ENCODE data around the gene DPYD.

Gene DPYD

GRCh38 chr1:97540346-97540888 lies 380.4 kb downstream of the DPYD start:
- TF ChIP-seq ZNF274 (IDR thresholded peaks at IDR 0.05; ENCODE audit: low read depth, low read length), result no peak
- TF ChIP-seq YY1 (IDR thresholded peaks at IDR 0.05; ENCODE audit: insufficient read depth, insufficient read length), result no peak
- no peak for TF ChIP-seq SUZ12 (IDR thresholded peaks at IDR 0.05; ENCODE audit: extremely low read depth, insufficient read depth, insufficient read length)
- no peaks in the 10 kb centered on the region for H3K9me3 ChIP-seq (ENCODE audit: insufficient read depth, low read length)
- no peak overlapping the region for H3K4me3 ChIP-seq (ENCODE audit: insufficient read length, low read depth)
- DNase-seq (ENCODE audit: low read depth, low spot score), result no peak
- H3K4me1 ChIP-seq (ENCODE audit: insufficient read depth, insufficient read length), result no peaks in the 10 kb centered on the region
- no peaks in the 10 kb centered on the region for H3K36me3 ChIP-seq (ENCODE audit: insufficient read depth, insufficient read length, low read length)
- H3K27me3 ChIP-seq (ENCODE audit: insufficient read depth, insufficient read length), result no peaks in the 10 kb centered on the region
- H3K9ac ChIP-seq (ENCODE audit: insufficient read length, low read depth), result no peak overlapping the region

- DNase-seq (ENCODE audit: low read depth, low spot score), result no peak
- H3K27me3 ChIP-seq (ENCODE audit: insufficient read depth, insufficient read length), result no peaks in the 10 kb centered on the region
- no peaks in the 10 kb centered on the region for H3K36me3 ChIP-seq (ENCODE audit: insufficient read depth, insufficient read length, low read length)
- no peaks in the 10 kb centered on the region for H3K9me3 ChIP-seq (ENCODE audit: insufficient read depth, low read length)
- no peak overlapping the region for H3K4me3 ChIP-seq (ENCODE audit: insufficient read length, low read depth)
- H3K9ac ChIP-seq (ENCODE audit: insufficient read length, low read depth), result no peak overlapping the region
- no peaks in the 10 kb centered on the region for H3K4me1 ChIP-seq (ENCODE audit: insufficient read depth, insufficient read length)
- TF ChIP-seq ZNF274 (IDR thresholded peaks at IDR 0.05; ENCODE audit: low read depth, low read length) (no peak), YY1 (IDR thresholded peaks at IDR 0.05; ENCODE audit: insufficient read depth, insufficient read length) (no peak), SUZ12 (IDR thresholded peaks at IDR 0.05; ENCODE audit: extremely low read depth, insufficient read depth, insufficient read length) (no peak)
These were observed 382.7 kb downstream of the DPYD start for GRCh38 chr1:97538113-97538512.

GRCh38 chr1:97533358-97533757 lies 387.5 kb downstream of the DPYD start:
- Histone ChIP-seq H3K9ac (ENCODE audit: insufficient read length, low read depth) (no peak overlapping the region), H3K36me3 (ENCODE audit: insufficient read depth, insufficient read length, low read length) (no peaks in the 10 kb centered on the region), H3K27me3 (ENCODE audit: insufficient read depth, insufficient read length) (no peaks in the 10 kb centered on the region), H3K4me3 (ENCODE audit: insufficient read length, low read depth) (no peak overlapping the region), H3K9me3 (ENCODE audit: insufficient read depth, low read length) (no peaks in the 10 kb centered on the region), H3K4me1 (ENCODE audit: insufficient read depth, insufficient read length) (no peaks in the 10 kb centered on the region)
- no peak for DNase-seq (ENCODE audit: low read depth, low spot score)
- no peak for TF ChIP-seq ZNF274 (IDR thresholded peaks at IDR 0.05; ENCODE audit: low read depth, low read length)
- no peak for TF ChIP-seq SUZ12 (IDR thresholded peaks at IDR 0.05; ENCODE audit: extremely low read depth, insufficient read depth, insufficient read length)
- no peak for TF ChIP-seq YY1 (IDR thresholded peaks at IDR 0.05; ENCODE audit: insufficient read depth, insufficient read length)

- Histone ChIP-seq H3K9ac (ENCODE audit: insufficient read length, low read depth) (no peak overlapping the region), H3K36me3 (ENCODE audit: insufficient read depth, insufficient read length, low read length) (no peaks in the 10 kb centered on the region), H3K27me3 (ENCODE audit: insufficient read depth, insufficient read length) (no peaks in the 10 kb centered on the region), H3K4me1 (ENCODE audit: insufficient read depth, insufficient read length) (no peaks in the 10 kb centered on the region), H3K4me3 (ENCODE audit: insufficient read length, low read depth) (no peak overlapping the region), H3K9me3 (ENCODE audit: insufficient read depth, low read length) (no peaks in the 10 kb centered on the region)
- TF ChIP-seq YY1 (IDR thresholded peaks at IDR 0.05; ENCODE audit: insufficient read depth, insufficient read length) (no peak), ZNF274 (IDR thresholded peaks at IDR 0.05; ENCODE audit: low read depth, low read length) (no peak), SUZ12 (IDR thresholded peaks at IDR 0.05; ENCODE audit: extremely low read depth, insufficient read depth, insufficient read length) (no peak)
- no peak for DNase-seq (ENCODE audit: low read depth, low spot score)
These were observed 391.2 kb downstream of the DPYD start for GRCh38 chr1:97529600-97529999.

GRCh38 chr1:97524211-97524610 lies 396.6 kb downstream of the DPYD start:
- Histone ChIP-seq H3K4me1 (ENCODE audit: insufficient read depth, insufficient read length) (no peaks in the 10 kb centered on the region), H3K36me3 (ENCODE audit: insufficient read depth, insufficient read length, low read length) (no peaks in the 10 kb centered on the region), H3K4me3 (ENCODE audit: insufficient read length, low read depth) (no peak overlapping the region), H3K9me3 (ENCODE audit: insufficient read depth, low read length) (no peaks in the 10 kb centered on the region), H3K9ac (ENCODE audit: insufficient read length, low read depth) (no peak overlapping the region), H3K27me3 (ENCODE audit: insufficient read depth, insufficient read length) (no peaks in the 10 kb centered on the region)
- no peak for DNase-seq (ENCODE audit: low read depth, low spot score)
- no peak for TF ChIP-seq ZNF274 (IDR thresholded peaks at IDR 0.05; ENCODE audit: low read depth, low read length)

GRCh38 chr1:97516588-97516987 lies 404.2 kb downstream of the DPYD start:
- TF ChIP-seq ZNF274 (IDR thresholded peaks at IDR 0.05; ENCODE audit: low read depth, low read length) (no peak), YY1 (IDR thresholded peaks at IDR 0.05; ENCODE audit: insufficient read depth, insufficient read length) (no peak), SUZ12 (IDR thresholded peaks at IDR 0.05; ENCODE audit: extremely low read depth, insufficient read depth, insufficient read length) (no peak)
- no peak for DNase-seq (ENCODE audit: low read depth, low spot score)
- no peaks in the 10 kb centered on the region for H3K36me3 ChIP-seq (ENCODE audit: insufficient read depth, insufficient read length, low read length)
- H3K4me1 ChIP-seq (ENCODE audit: insufficient read depth, insufficient read length), result no peaks in the 10 kb centered on the region
- H3K4me3 ChIP-seq (ENCODE audit: insufficient read length, low read depth), result no peak overlapping the region
- H3K9ac ChIP-seq (ENCODE audit: insufficient read length, low read depth), result no peak overlapping the region
- no peaks in the 10 kb centered on the region for H3K9me3 ChIP-seq (ENCODE audit: insufficient read depth, low read length)
- no peaks in the 10 kb centered on the region for H3K27me3 ChIP-seq (ENCODE audit: insufficient read depth, insufficient read length)

GRCh38 chr1:97508653-97509218 lies 412.1 kb downstream of the DPYD start:
- no peaks in the 10 kb centered on the region for H3K27me3 ChIP-seq (ENCODE audit: insufficient read depth, insufficient read length)

More at GRCh38 chr1:97508653-97509218, 412.1 kb downstream of the DPYD start:
- H3K4me3 ChIP-seq (ENCODE audit: insufficient read length, low read depth), result no peak overlapping the region
- H3K4me1 ChIP-seq (ENCODE audit: insufficient read depth, insufficient read length), result no peaks in the 10 kb centered on the region
- no peak overlapping the region for H3K9ac ChIP-seq (ENCODE audit: insufficient read length, low read depth)
- DNase-seq (ENCODE audit: low read depth, low spot score), result no peak
- TF ChIP-seq YY1 (IDR thresholded peaks at IDR 0.05; ENCODE audit: insufficient read depth, insufficient read length), result no peak
- TF ChIP-seq ZNF274 (IDR thresholded peaks at IDR 0.05; ENCODE audit: low read depth, low read length), result no peak
- no peak for TF ChIP-seq SUZ12 (IDR thresholded peaks at IDR 0.05; ENCODE audit: extremely low read depth, insufficient read depth, insufficient read length)
- no peaks in the 10 kb centered on the region for H3K9me3 ChIP-seq (ENCODE audit: insufficient read depth, low read length)
- H3K36me3 ChIP-seq (ENCODE audit: insufficient read depth, insufficient read length, low read length), result no peaks in the 10 kb centered on the region
